GM19025 (cell line): Measurements from ENCODE around the gene TEAD2.
A peak's percentile ranks its signal among the peaks of the same experiment; 100 is the strongest.

Experiments
- ATAC-seq: cut with Tn5 transposase; IDR thresholded peaks from one replicate; pipeline ENCODE4 v1.9.1; 2021; ENCODE audit warnings: mild to moderate bottlenecking, low read depth, moderate library complexity; ENCODE audit not compliant: unreplicated experiment

The TEAD2 gene

GRCh38 chr19:49349567-49349966 is 12.6 kb downstream of the TEAD2 start:
- no peak for ATAC-seq

GRCh38 chr19:49348305-49349189 is 13.7 kb downstream of the TEAD2 start:
- no peak for ATAC-seq

GRCh38 chr19:49347835-49348234 is 14.4 kb downstream of the TEAD2 start:
- ATAC-seq, result no peak

- ATAC-seq, result no peak
Measured at GRCh38 chr19:49347191-49347590, 15.0 kb downstream of the TEAD2 start.

- no peak for ATAC-seq
Measured at GRCh38 chr19:49344505-49345423, 17.5 kb downstream of the TEAD2 start.

- ATAC-seq, result no peak
Measured at GRCh38 chr19:49343123-49343522, 19.1 kb downstream of the TEAD2 start.

- no peak for ATAC-seq
Measured at GRCh38 chr19:49342291-49342721, 19.9 kb downstream of the TEAD2 start.

GRCh38 chr19:49340865-49341718 is 21.1 kb downstream of the TEAD2 start:
- ATAC-seq, result no peak

GRCh38 chr19:49340069-49340864 is 21.9 kb downstream of the TEAD2 start:
- ATAC-seq, result peak; percentile 54

GRCh38 chr19:49339301-49340068 is 22.7 kb downstream of the TEAD2 start:
- no peak for ATAC-seq

- no peak for ATAC-seq
Measured at GRCh38 chr19:49338691-49339300, 23.4 kb downstream of the TEAD2 start.

GRCh38 chr19:49338023-49338677 is 24.1 kb downstream of the TEAD2 start:
- no peak for ATAC-seq

- ATAC-seq, result no peak
Measured at GRCh38 chr19:49337267-49338022, 24.8 kb downstream of the TEAD2 start.

GRCh38 chr19:49336482-49337266 is 25.5 kb downstream of the TEAD2 start:
- no peak for ATAC-seq

GRCh38 chr19:49335784-49336481 is 26.3 kb downstream of the TEAD2 start:
- ATAC-seq, result no peak
